ENCODE results near the gene SLC1A3.
A peak's percentile ranks its signal among the peaks of the same experiment; 100 is the strongest.

SLC1A3 gene

DNA sequence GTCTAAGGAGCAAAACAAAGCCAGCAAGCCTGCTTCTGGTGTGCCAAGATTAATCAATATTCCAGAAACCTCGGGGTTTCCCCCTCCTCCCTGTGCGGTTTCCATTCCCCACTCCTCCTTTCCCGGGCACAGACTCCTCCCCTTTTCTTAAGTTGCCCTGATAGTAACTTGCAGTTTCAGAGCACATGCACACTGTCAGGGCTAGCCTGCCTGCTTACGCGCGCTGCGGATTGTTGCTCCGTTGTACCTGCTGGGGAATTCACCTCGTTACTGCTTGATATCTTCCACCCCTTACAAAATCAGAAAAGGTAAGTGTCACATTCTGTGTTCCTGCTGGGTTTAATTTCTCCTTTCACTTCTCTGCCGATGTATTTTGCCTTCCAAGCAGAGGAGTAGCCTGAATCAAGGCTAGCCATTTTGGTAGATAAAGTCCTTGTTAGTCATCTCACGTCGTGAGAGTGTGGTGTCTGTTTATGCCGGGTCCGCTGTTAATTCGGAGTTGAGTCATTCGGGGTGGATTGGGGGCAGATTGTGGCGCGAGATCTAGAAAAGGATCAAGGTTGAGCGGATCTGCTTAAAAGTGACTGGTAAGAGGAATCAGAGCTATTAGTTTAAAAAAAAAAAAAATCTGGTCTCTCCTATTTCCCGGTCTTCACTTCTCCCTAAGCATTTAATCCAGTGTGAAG is at the start of gene SLC1A3:
TSS of gene SLC1A3 (plus strand) at position 179 of the 686 bp plus-strand sequence. CDS start 1,818 bp downstream, outside the sequence.
- TF ChIP-seq, protein P1, sequence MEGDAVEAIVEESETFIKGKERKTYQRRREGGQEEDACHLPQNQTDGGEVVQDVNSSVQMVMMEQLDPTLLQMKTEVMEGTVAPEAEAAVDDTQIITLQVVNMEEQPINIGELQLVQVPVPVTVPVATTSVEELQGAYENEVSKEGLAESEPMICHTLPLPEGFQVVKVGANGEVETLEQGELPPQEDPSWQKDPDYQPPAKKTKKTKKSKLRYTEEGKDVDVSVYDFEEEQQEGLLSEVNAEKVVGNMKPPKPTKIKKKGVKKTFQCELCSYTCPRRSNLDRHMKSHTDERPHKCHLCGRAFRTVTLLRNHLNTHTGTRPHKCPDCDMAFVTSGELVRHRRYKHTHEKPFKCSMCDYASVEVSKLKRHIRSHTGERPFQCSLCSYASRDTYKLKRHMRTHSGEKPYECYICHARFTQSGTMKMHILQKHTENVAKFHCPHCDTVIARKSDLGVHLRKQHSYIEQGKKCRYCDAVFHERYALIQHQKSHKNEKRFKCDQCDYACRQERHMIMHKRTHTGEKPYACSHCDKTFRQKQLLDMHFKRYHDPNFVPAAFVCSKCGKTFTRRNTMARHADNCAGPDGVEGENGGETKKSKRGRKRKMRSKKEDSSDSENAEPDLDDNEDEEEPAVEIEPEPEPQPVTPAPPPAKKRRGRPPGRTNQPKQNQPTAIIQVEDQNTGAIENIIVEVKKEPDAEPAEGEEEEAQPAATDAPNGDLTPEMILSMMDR (conservative IDR thresholded peaks at IDR 0.05; ENCODE audit: low read depth): no peak
- CTCF ChIA-PET: interaction anchor here (0.7 to 2.2 kb wide), 3 partner anchors 14 to 166 kb away, joined by 3 to 7 read pairs (median 3); no protein-coding TSS in a partner anchor
- POLR2A ChIA-PET (ENCODE audit: low non-redundant PET): interaction anchor here (0.6 kb wide), 1 partner anchor 28 kb away, joined by 3 read pairs; no protein-coding TSS in a partner anchor
- peak; percentile 82 for DNase-seq (ENCODE audit: low spot score)
- H3K27ac ChIP-seq: peak within 1 kb of the TSS; percentile 73

DNA sequence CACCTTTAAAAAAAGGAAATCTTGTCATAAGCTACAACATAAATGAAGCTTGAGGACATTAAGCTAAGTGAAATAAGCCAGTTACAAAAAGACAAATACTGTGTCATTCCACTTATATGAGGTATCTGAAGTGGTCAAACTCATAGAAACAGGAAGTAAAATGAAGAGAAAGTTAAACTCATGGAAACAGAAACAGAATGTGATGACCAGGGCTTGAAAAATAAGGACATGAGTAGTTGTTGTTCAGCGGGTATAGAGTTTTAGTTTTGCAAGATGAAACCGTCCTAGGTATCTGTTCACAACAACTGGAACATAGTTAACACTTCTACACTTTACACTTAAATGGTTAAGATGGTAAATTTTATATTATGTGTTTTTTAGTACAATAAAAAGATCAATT is 47.8 kb upstream of the SLC1A3 start:
- ChIA-PET CTCF (no interaction called here), POLR2A (ENCODE audit: low non-redundant PET) (no interaction called here)
- no peak for DNase-seq (ENCODE audit: low spot score)

DNA sequence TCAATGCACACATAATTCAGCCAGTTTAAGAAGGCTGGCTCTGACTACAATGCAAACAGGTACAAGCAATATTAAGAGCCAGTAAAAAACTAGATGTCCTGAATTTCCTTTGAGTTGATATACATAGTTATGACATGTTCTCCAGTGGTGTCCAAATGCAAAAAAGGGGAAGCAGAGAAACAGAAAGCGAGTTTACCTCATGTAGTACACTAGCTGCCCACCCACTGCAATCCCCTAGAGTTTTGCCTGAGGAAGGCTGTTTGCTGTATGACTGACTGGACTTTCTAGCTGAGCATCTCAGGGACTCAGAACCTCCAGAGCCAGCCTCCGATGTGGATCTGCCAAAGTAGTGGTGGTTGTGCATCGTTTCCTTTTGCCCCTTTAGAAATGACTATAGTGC is 44.8 kb upstream of the SLC1A3 start:
- ChIA-PET POLR2A (ENCODE audit: low non-redundant PET) (no interaction called here), CTCF (interaction anchor here (0.5 kb wide), 1 partner anchor 244 kb away, joined by 5 read pairs; no protein-coding TSS in a partner anchor)
- DNase-seq (ENCODE audit: low spot score): no peak
- TF ChIP-seq, protein P1 (conservative IDR thresholded peaks at IDR 0.05; ENCODE audit: low read depth): no peak
- H3K27ac ChIP-seq: no peak overlapping the region

More for the DNA sequence above, 47.8 kb upstream of the SLC1A3 start:
- TF ChIP-seq, protein P1 (conservative IDR thresholded peaks at IDR 0.05; ENCODE audit: low read depth): no peak
- no peak overlapping the region for H3K27ac ChIP-seq

DNA sequence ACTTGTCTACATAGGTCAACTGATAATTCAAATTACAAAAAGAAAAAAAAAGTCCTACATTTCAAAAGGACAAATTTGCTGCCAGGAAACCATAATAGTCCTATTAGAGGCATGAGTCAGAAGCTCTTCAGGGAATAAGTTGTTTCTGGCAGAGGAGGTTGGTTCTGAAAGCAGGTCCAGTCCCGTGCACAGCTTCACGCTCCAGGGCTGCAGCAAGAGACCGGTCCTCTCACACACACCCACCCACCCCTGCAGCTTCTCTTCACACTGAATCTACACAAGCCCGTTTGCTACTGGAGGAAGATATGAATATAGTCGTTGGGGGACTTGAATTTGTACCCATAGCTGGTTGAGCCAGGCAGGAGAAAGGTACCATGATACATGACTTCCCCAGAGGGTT is 36.9 kb upstream of the SLC1A3 start:
- no peak for DNase-seq (ENCODE audit: low spot score)
- POLR2A ChIA-PET (ENCODE audit: low non-redundant PET): no interaction called here
- TF ChIP-seq, protein P1 (conservative IDR thresholded peaks at IDR 0.05; ENCODE audit: low read depth): no peak
- CTCF ChIA-PET: no interaction called here
- H3K27ac ChIP-seq: no peak overlapping the region

DNA sequence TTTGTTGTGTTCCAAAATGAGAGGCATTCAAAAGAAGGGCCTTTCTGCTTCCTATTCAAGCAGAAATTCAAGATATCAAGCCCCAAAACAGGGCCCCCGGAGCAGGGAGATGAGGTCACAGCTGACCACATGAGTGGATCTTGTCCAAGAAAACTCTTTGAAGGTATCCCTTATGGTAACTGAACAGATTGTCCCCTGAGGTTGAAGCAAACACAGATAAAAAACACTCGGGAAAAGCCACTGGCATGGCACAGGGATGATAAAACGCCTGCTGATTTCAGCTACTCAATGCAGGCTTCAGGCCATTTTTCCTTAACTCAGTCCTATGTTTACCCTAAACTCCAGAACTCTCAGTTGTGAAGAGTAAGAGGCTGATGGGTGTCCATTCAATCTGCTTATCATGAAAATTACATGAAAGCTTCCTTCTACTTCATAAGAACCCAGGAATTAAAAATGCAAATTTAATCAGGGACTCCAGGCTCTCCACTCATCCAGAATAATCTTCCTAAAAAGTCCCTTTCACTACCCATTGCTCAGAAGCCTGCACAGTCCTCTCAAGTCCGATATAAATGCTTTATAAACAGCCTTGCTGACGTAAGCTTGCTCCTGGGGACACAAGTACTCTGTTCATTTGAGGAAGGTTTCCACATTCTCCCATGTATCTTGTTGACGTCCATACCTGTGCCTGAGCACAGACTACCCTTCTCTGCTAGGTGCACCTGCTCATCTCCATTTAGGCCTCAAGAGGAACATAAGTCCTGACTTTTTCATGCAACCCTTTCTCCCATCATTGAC is 35.9 kb upstream of the SLC1A3 start:
- DNase-seq (ENCODE audit: low spot score): no peak
- ChIA-PET POLR2A (ENCODE audit: low non-redundant PET) (no interaction called here), CTCF (no interaction called here)
- no peak overlapping the region for H3K27ac ChIP-seq
- TF ChIP-seq, protein P1 (conservative IDR thresholded peaks at IDR 0.05; ENCODE audit: low read depth): no peak

DNA sequence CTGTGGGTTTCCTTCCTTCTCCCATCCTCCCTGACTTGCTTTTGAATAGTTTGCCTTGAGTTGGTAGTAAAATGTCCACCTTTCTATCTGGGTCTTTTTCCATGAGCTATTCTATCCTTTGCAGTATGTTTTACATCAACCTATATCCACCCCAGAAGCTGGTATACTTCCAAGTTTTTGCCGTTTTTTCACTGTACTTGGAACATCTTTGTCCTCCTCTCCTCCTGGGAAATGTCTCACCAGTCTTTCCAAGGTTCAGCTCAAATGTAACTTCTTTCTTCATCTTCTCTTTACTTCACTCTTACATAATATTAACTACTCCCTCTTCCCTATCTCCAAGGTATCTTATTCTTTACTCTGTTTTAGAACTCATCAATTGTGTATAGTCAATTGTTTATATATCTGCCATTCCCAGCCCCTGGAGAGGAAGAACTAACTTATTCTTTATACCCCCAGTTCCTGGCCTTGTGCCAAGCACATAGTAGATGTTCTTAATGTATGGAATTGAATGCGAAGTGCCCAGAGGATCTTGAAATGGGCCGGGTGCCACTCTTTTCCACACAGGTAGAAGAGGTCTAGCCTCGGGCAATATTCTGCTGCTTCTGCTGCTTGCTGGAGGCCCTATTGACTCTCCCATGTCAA is 34.9 kb upstream of the SLC1A3 start:
- ChIA-PET CTCF (no interaction called here), POLR2A (ENCODE audit: low non-redundant PET) (no interaction called here)
- no peak for DNase-seq (ENCODE audit: low spot score)
- no peak overlapping the region for H3K27ac ChIP-seq
- TF ChIP-seq, protein P1 (conservative IDR thresholded peaks at IDR 0.05; ENCODE audit: low read depth): no peak
